HL-60 (cell line): ENCODE data around the gene ELL2.

ENCODE experiments used
- DNase-seq, 2 experiments: peaks; one replicate each; pipeline ENCODE4 v3.0.0-alpha.2; 2010 to 2020; ENCODE audit warnings: low read depth in 1 of 2, low spot score in 1 of 2
- H3K27ac ChIP-seq: fragments of 250-450 bp; sonication (Bioruptor Pico); replicated peaks from 2 replicates; pipeline ENCODE4 v1.5.1; 2020; ENCODE audit warnings: mild to moderate bottlenecking, moderate library complexity
- H3K27me3 ChIP-seq: fragments of 250-450 bp; sonication (Bioruptor Pico); 2 replicates; pipeline ENCODE4 v1.5.1; 2021; ENCODE audit warnings: mild to moderate bottlenecking, moderate library complexity; ENCODE audit not compliant: insufficient read depth, poor library complexity, severe bottlenecking
- H3K4me3 ChIP-seq: replicated peaks from 2 replicates; pipeline ENCODE4 v1.5.1; 2011; ENCODE audit warnings: mild to moderate bottlenecking, control low read depth, low read length; ENCODE audit not compliant: insufficient read depth
- GABPA ChIP-seq: IDR thresholded peaks from 2 replicates; pipeline ENCODE4 v1.6.1; 2012; ENCODE audit warnings: low read depth
- POLR2AphosphoS5 ChIP-seq: IDR thresholded peaks from 2 replicates; pipeline ENCODE4 v1.6.1; 2012; ENCODE audit warnings: low read depth
- SPI1 ChIP-seq: IDR thresholded peaks from 2 replicates; pipeline ENCODE4 v1.6.1; 2012; ENCODE audit warnings: low read depth, mild to moderate bottlenecking, borderline replicate concordance
- TF ChIP-seq, protein P1 (sequence below): IDR thresholded peaks from one replicate; pipeline ENCODE4 v1.5.1; 2011; ENCODE audit warnings: low read length, control low read depth, inconsistent platforms; ENCODE audit not compliant: insufficient read depth
- TF ChIP-seq, protein P2 (sequence below): IDR thresholded peaks from 2 replicates; pipeline ENCODE4 v1.6.1; 2012; ENCODE audit warnings: low read depth; ENCODE audit not compliant: insufficient replicate concordance

The ELL2 gene

DNA sequence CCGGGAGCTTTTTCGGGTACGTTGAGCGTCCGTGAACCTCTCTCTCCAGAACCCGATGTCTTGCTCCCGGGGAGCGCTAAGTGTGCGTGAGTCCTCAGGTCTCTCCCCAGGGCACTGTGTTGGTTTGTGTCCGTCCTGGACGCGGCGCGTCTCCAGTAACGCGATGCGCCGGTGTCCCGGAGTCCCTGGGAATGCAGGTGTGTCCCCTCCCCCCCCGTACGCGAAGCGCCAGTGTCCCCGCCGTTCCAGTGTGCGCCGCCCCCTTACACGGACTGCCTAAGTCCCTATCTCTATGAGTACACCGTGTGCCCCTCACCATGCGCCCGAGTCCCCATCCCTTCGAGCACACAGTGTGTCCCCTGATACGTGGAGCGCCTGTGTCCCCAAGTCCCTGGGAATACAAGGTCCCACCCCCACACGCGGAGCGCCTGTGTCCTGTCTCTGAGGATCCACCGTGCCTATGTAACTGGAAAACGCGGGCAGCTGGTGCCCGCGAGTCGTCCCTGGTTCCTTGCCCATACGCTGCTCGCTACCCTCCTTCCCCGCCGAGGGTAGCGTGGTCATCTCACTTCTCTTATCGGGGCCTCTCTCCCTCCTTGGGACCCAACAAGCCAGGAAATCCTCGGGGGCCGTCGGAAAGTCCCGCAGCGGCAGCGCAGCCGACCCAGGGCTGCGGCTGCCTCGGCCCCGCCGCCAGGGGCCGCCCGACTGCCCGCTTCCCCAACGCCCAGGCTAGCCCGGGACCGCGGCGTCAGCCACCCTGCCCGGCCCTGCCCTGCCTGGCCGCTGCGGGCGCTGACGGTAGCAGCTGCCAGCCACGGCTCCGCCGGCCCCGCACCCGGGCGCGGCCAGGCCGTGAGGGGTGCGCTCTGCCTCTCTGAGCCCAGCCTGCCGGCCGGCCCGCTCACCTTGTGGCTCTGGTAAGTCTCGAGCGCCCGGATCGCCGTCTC, 709 bp downstream of the ELL2 start:
- peak overlapping the region; percentile 70 for H3K4me3 ChIP-seq
- no peaks in the 10 kb centered on the region for H3K27me3 ChIP-seq
- peak in 1 of 2 experiments; percentile 64 for DNase-seq
- H3K27ac ChIP-seq, result peak overlapping the region; percentile 92
- no peak for TF ChIP-seq GABPA
- TF ChIP-seq SPI1, result no peak
- TF ChIP-seq, protein P1, sequence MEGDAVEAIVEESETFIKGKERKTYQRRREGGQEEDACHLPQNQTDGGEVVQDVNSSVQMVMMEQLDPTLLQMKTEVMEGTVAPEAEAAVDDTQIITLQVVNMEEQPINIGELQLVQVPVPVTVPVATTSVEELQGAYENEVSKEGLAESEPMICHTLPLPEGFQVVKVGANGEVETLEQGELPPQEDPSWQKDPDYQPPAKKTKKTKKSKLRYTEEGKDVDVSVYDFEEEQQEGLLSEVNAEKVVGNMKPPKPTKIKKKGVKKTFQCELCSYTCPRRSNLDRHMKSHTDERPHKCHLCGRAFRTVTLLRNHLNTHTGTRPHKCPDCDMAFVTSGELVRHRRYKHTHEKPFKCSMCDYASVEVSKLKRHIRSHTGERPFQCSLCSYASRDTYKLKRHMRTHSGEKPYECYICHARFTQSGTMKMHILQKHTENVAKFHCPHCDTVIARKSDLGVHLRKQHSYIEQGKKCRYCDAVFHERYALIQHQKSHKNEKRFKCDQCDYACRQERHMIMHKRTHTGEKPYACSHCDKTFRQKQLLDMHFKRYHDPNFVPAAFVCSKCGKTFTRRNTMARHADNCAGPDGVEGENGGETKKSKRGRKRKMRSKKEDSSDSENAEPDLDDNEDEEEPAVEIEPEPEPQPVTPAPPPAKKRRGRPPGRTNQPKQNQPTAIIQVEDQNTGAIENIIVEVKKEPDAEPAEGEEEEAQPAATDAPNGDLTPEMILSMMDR, result peak; percentile 32

DNA sequence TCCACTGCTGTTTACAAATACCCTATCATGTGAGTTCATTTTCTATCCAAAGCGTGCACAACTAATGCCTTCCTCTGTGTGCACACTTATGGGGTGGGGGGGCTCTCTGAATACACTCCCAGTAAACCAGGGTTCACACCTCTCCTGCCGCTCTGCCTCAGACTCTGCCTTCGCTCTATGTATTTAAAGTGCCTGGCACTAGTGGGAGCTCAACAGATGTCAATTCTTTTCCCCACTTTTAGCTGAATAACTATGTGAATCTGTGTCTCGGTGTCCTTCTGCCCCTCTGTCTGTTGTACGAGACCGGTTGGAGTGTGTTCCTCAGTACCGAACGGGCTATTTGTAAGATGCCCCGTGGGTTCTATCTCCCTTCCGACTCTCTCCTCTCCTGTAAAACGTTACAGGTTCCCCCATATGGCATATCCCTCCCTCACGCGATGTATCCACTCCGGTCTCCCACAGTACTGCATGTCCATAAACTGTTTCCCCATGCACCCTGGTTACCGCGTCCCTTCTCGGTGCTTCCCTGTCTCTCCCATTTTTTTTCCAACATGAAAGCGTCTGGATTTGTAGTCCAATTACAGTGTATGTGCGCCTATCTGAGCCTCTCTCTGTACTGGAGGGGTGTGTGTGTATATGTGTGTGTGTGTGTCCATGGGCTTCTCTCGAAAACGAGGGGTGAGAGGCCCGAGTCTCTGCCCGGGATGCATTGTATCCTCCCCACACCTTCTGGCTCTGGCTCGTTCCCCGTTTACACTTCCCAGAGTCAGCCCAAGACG, 1.6 kb downstream of the ELL2 start:
- TF ChIP-seq SPI1 (no peak), POLR2AphosphoS5 (no peak), GABPA (no peak)
- TF ChIP-seq, protein P1, result no peak
- TF ChIP-seq, protein P2, sequence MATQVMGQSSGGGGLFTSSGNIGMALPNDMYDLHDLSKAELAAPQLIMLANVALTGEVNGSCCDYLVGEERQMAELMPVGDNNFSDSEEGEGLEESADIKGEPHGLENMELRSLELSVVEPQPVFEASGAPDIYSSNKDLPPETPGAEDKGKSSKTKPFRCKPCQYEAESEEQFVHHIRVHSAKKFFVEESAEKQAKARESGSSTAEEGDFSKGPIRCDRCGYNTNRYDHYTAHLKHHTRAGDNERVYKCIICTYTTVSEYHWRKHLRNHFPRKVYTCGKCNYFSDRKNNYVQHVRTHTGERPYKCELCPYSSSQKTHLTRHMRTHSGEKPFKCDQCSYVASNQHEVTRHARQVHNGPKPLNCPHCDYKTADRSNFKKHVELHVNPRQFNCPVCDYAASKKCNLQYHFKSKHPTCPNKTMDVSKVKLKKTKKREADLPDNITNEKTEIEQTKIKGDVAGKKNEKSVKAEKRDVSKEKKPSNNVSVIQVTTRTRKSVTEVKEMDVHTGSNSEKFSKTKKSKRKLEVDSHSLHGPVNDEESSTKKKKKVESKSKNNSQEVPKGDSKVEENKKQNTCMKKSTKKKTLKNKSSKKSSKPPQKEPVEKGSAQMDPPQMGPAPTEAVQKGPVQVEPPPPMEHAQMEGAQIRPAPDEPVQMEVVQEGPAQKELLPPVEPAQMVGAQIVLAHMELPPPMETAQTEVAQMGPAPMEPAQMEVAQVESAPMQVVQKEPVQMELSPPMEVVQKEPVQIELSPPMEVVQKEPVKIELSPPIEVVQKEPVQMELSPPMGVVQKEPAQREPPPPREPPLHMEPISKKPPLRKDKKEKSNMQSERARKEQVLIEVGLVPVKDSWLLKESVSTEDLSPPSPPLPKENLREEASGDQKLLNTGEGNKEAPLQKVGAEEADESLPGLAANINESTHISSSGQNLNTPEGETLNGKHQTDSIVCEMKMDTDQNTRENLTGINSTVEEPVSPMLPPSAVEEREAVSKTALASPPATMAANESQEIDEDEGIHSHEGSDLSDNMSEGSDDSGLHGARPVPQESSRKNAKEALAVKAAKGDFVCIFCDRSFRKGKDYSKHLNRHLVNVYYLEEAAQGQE, result no peak
- H3K27ac ChIP-seq, result peak overlapping the region; percentile 92
- peak overlapping the region; percentile 70 for H3K4me3 ChIP-seq
- no peaks in the 10 kb centered on the region for H3K27me3 ChIP-seq
- DNase-seq, result no peak

DNA sequence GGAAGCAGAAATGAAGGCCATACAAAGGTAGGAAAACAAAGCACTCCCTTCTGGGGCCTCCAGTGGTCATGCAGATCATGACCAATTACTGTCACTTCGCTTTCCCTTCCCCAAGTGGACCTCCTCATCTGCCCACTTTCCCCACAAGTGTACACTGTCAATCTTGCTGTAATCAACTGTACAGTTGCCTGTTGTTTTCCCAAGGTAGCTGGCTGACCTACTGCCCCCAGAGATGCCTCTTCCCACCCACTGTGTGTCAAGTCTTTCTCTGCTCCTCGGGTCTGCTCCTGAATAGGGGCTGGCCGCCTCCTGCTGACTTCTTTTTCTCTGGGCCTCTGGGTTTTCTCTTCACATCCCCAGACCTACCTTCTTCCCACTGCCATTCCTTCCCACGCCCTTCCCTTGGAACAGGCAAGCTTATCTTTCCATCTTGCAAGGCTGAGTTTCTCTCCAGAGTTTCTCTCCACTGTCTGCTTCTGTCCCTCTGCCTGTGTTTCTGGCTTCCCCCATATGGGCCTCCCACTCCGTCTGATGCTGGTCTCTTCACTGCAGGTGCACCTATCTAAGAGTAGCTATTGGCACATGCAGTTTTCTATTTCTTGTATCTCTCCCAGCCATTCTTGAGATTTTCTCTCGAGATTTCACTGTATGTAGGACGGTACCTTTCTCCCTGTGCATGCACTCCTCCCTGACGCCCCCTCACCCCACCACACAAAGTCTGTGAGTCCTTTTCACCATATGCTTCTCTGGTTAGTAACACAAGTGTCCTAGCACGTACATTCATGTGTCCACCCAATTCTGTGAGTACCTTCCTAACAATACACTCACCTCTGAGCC, 2.4 kb downstream of the ELL2 start:
- DNase-seq, result no peak

More for the DNA sequence above, 2.4 kb downstream of the ELL2 start:
- H3K4me3 ChIP-seq, result peak overlapping the region; percentile 70
- no peak for TF ChIP-seq SPI1
- TF ChIP-seq, protein P2, result no peak
- no peak for TF ChIP-seq POLR2AphosphoS5
- TF ChIP-seq, protein P1, result no peak
- no peak for TF ChIP-seq GABPA
- no peaks in the 10 kb centered on the region for H3K27me3 ChIP-seq
- H3K27ac ChIP-seq, result no peak overlapping the region
